WTC11 (cell line): ENCODE measurements around the gene NUP50.

ENCODE experiments used
- CREB1 ChIP-seq: sonication (generic); formaldehyde crosslinking; IDR thresholded peaks from 2 replicates; pipeline ENCODE4 v1.8.0; 2023; ENCODE audit warnings: mild to moderate bottlenecking, missing genetic modification reagents
- CTCF ChIP-seq: fragments of 200-600 bp; IDR thresholded peaks from 2 replicates; pipeline ENCODE4 v1.8.0; 2022; ENCODE audit warnings: antibody characterized with exemption
- E2F4 ChIP-seq: sonication (generic); formaldehyde crosslinking; IDR thresholded peaks from 2 replicates; pipeline ENCODE4 v1.8.1; 2022; ENCODE audit warnings: low read depth, mild to moderate bottlenecking, moderate library complexity, missing genetic modification reagents, borderline replicate concordance
- ESRRA ChIP-seq: sonication (generic); formaldehyde crosslinking; IDR thresholded peaks from 2 replicates; pipeline ENCODE4 v1.8.1; 2022; ENCODE audit warnings: mild to moderate bottlenecking, missing genetic modification reagents, borderline replicate concordance
- JUN ChIP-seq: sonication (generic); formaldehyde crosslinking; IDR thresholded peaks from 2 replicates; pipeline ENCODE4 v1.8.0; 2023; ENCODE audit warnings: mild to moderate bottlenecking, missing genetic modification reagents
- MAX ChIP-seq: sonication (generic); formaldehyde crosslinking; IDR thresholded peaks from 2 replicates; pipeline ENCODE4 v1.8.0; 2022; ENCODE audit warnings: mild to moderate bottlenecking, missing genetic modification reagents
- NFYB ChIP-seq: sonication (generic); formaldehyde crosslinking; conservative IDR thresholded peaks from 2 replicates; pipeline ENCODE4 v1.8.0; 2022; ENCODE audit warnings: low read depth, missing genetic modification reagents
- NR3C1 ChIP-seq: sonication (generic); formaldehyde crosslinking; conservative IDR thresholded peaks from 2 replicates; pipeline ENCODE4 v1.8.1; 2023; ENCODE audit warnings: low read depth, mild to moderate bottlenecking, missing genetic modification reagents
- PREB ChIP-seq: sonication (generic); formaldehyde crosslinking; IDR thresholded peaks from 2 replicates; pipeline ENCODE4 v1.8.1; 2022; ENCODE audit warnings: mild to moderate bottlenecking, missing genetic modification reagents, moderate library complexity, borderline replicate concordance
- SMAD3 ChIP-seq: sonication (generic); formaldehyde crosslinking; IDR thresholded peaks from 2 replicates; pipeline ENCODE4 v1.8.0; 2022; ENCODE audit warnings: missing genetic modification reagents, mild to moderate bottlenecking, borderline replicate concordance
- STAT6 ChIP-seq: sonication (generic); formaldehyde crosslinking; conservative IDR thresholded peaks from 2 replicates; pipeline ENCODE4 v1.8.1; 2023; ENCODE audit warnings: mild to moderate bottlenecking, low read depth, missing genetic modification reagents, moderate library complexity
- USF2 ChIP-seq: sonication (generic); formaldehyde crosslinking; IDR thresholded peaks from 2 replicates; pipeline ENCODE4 v1.8.1; 2023; ENCODE audit warnings: mild to moderate bottlenecking, missing genetic modification reagents, moderate library complexity
- ZNF263 ChIP-seq: sonication (generic); formaldehyde crosslinking; IDR thresholded peaks from 2 replicates; pipeline ENCODE4 v1.8.1; 2022; ENCODE audit warnings: low read depth, mild to moderate bottlenecking, moderate library complexity, missing genetic modification reagents
- ZSCAN18 ChIP-seq: fragments of 250-450 bp; sonication (Bioruptor Pico); IDR thresholded peaks from 2 replicates; pipeline ENCODE4 v2.1.2; 2022; ENCODE audit warnings: mild to moderate bottlenecking, moderate library complexity

- TF ChIP-seq ESRRA (no peak), ZNF263 (no peak), CTCF (no peak), NR3C1 (CRISPR knock-in tag) (no peak), SMAD3 (CRISPR knock-in tag) (no peak), USF2 (CRISPR knock-in tag) (no peak), MAX (CRISPR knock-in tag) (no peak), JUN (CRISPR knock-in tag) (0 out of 2 replicates have a peak, but pooled peaks have one; percentile 62), E2F4 (CRISPR knock-in tag) (no peak), NFYB (CRISPR knock-in tag) (no peak), ZSCAN18 (CRISPR knock-in tag) (no peak), STAT6 (CRISPR knock-in tag) (no peak), CREB1 (CRISPR knock-in tag) (no peak), PREB (CRISPR knock-in tag) (no peak)
These were observed 52.6 kb downstream of the NUP50 start for GRCh38 chr22:45216133-45217003.
